Measurements from ENCODE around the gene VEPH1.
"Not testable (repeated sequence)": the region's sequence is repeated elsewhere in the genome, so short reads cannot be mapped to it uniquely, and the experiment has no call there.

Gene VEPH1

DNA sequence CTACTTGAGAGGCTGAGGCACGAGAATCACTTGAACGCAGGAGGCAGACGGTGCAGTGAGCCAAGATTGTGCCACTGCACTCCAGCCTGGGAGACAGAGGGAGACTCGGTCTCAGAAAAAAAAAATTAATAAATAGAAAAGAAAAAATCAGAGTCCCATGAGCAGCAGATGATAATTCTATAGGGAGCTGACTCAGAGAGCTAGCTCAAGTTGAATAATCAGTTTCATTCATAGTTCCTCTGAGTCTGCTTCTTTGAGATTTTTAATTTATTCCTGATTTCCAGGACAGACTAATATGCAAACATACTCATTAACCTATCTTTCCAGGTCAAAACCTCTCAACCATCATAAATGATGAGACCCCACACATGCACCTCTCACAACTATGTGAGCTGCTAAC lies 121.6 kb downstream of the VEPH1 start:
- no peak for DNase-seq

DNA sequence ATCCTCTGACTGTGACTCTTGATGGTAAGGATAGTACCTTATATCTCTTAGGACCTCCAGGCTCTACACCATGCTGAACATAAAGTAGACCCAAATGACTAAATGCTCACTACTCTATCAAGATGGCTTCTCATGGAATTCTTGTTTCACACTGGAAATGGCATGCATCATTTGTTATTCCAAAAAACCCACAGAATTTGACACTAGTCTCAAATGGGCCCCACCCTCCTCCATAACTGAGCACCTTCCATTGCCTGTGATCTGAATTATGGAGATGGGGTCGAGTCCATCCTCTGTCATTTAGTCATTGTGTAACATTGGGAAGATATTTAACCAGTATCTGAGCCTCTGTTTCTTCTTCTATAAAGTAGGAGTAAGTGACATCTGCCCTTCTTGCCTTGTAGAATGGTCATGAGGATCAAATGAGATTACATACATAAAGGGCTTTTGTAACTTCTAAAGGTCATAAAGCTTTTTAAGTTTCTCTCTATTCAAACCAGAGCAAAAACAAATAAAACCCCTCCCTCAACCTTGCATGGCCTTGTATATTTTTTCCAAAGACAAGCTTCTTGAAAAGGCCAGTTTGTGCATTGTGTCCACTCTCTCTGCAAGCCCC lies 123.6 kb downstream of the VEPH1 start:
- no peak for DNase-seq

DNA sequence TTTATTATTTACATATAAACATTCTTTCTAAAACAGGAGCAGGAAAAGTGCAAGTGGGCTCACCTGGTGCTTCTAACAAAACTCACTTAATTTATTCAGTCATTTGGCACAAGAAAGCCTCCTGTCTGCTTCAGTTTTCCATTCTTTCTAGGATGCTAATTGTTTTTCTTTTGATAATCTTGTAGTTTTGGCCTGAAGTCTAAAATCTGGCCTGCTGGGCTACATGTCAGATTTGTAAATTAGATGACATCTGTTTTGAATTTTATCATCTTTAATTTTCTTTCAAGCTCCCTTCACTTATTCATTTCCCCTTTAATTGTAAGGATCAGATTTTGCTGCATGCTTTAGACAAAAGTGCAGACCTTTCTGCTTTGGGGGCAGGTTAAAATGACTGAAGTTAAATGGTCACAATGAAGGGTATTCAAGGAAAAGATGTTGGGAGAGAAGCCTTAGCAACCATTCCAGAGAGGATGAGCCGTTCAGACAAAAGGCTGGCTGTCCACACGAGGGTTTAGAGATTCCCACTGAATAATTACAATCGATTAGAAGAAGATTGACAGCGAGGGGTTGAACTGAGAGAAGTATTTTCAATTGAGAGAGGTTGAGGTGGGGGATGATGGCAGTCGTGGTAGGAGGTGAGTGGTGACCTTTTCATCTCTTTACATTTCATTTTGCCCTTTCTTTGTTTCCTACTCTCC lies 126.5 kb downstream of the VEPH1 start:
- no peak for DNase-seq

DNA sequence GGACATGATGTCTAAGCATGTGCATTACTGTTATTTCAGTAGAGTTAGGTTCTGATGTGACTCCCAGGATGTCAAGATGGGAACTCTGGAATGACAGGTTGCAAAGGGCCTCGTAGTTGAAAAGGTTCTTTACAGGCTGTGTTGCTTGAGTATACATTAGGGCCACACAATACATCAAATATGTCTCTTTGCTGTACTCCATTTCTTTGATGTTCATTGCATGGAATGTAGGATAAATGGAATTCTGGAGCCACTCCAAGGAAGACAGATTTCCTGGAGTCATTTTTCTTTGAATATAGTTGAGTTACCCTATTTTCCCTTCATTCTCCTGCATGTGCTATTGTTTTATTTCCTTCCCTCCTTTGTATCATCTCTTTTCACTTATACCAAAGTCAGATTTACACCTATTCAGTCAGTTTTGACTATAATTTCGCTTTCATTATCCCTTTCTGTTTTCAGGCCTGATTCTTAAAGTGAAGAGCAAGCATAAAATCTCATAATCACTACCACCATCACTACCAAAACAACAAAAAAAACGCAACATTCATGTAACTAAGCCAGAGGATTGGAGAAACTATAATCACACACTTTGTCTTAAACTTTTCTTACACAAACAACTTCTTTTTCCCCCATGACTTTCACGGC lies 127.8 kb downstream of the VEPH1 start:
- no peak for DNase-seq

DNA sequence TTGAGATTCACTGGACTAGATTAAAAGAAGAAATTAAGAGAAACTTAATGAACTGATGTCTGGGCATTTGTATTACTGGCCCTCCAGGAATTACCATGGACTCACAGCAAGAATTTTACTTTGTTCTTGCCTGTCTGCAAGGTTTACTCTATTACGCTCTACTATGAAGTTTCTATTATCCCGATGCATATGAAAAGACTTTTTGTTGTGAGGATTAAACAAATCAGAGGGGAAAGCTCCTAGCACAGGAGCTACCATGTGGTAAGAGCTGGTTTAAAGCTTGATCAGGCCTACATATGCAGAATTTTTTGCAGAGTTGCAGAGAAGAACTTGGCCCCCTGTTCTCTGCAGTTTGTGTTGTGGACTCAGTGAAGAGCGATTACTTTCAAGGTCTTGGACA lies 128.3 kb downstream of the VEPH1 start:
- no peak for DNase-seq

DNA sequence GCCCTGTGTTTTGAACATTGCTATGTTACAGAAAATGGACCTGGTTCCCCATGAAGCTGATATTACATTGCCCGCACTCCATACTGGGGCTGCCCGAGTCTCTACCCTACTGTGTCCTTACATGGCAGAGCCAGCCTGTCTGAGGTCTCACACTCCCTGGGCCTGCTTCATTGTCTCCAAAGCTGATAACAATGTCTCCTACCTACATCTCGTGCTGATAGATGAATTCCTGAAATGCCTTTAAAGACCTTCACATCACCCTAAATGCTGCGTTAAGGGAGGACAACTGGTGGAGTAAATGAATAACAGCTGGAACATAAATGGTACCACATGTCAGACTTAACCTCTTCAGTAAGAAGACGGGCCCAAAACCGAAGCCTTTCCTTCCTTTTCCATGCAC lies 129.4 kb downstream of the VEPH1 start:
- DNase-seq, result no peak

DNA sequence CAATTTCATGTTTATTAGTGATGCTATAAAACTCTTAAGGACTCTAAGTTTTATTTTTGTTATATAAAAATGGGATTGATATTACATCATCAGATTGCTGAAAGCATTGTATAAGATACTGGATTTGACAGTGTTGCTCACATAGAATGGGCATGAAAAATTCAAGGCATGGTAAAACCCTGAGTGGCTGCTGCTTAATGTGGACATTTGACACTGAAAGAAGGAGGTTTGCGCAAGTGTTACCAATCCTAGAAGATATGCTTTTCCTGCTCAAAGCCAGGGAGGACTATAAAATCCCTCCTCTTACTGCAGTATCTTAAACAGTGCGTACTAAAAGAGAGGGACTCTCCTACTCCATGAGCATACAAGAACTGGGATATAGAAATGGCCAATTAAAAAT lies 132.3 kb downstream of the VEPH1 start:
- no peak for DNase-seq

DNA sequence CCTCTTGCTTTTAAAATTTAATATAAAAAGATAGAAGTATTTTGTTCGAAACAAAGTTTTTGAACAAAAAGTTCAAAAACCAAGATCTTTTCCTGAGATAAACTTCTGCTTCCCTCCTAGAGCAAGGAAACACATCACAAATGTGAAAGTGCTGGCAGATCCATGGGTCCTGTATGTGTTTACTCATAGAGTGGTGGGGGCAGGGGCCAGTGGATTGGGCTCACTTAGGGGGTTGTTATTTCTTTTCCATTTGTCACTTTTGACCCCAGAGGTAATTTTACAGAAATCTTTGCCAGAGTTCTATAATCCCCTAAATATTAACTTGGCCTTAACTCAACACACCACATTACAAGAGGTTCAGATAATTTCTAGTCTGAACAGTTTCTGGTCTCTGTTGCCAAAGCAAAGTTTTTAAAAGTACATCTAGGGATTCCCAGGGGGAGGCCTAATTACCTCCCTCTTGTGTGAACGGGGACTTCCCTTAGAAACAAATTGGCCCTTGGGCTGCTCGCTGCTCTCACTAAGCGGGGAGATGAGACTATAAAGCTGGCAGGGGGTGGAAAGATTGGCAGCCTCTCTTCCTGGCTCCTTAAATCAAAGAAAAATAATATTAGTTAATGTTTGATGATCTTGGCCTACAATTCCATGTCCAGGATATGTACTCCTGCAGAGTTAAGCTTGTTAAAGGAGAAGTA lies 133.3 kb downstream of the VEPH1 start:
- no peak for DNase-seq

DNA sequence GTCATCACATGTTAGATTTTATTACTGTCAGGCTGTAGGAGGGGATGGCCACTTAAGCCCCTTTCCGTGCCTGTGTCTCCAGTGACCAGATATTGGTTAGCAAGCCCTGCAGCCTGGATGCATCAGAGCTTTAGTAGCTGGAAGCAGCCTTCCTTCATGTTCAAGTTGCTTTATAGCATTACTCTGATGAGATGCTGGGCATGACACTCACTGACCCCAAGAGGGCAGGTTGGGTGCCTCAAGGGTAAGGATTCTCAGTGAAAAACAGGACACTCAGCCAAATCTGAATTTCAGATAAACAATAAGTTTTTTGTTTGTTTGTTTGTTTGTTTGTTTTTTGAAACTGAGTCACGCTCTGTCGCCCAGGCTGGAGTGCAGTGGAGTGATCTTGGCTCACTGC lies 135.0 kb downstream of the VEPH1 start:
- no peak for DNase-seq

DNA sequence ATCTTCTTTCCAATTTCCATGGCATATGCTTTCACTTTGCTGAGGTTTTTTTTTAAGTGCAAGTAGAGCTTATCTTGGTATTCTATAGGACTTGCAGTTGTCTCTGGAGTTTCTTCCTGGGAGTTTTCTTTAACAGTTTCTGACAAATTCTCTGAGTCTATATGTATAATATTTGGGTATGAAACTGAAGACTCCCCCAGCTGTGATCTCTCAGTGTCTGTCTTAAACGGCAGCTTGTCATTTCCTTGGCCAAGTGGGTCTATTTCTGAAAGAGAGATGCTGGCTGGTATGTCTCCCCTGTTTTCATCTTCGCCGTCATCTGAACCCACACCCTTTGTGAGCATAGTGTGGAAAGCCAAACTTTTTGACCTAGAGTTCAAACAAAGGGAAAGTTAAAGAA lies 139.8 kb downstream of the VEPH1 start:
- DNase-seq, result no peak

DNA sequence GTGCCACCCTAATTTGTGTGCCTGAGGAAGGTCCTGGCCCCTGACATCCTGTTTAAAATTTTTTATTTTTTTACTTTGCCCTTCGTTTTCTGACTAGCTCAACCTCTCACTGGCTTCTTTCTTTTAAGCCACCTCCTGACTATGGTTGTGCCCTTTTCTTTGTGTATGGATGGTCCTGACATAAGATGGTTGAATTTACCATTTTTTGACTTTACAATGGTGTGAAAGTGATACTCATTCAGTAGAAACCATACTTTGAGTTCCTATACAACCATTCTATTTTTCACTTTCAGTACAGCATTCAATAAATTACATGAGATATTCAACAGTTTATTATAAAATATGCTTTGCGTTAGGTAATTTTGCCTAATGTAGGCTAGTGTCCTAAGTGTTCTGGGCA lies 140.9 kb downstream of the VEPH1 start:
- DNase-seq, result no peak

DNA sequence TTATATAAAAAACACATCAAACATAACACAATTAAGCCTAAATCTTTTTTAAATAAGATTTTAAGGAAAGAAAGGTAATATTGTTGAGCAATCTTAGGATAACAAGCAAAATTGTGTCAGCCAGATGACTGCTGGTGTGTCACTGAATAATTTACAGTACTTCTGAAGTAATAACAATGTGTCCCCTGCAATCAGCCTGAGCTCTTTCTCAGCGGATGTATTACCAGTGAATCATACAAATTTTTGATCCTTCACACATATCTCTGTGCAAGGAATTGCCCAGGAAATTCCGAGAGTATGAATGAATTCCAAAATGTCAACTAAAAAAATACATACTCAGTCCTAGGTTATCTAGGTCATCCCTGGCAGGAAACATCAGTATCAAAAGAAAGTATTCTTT lies 143.2 kb downstream of the VEPH1 start:
- no peak for DNase-seq

DNA sequence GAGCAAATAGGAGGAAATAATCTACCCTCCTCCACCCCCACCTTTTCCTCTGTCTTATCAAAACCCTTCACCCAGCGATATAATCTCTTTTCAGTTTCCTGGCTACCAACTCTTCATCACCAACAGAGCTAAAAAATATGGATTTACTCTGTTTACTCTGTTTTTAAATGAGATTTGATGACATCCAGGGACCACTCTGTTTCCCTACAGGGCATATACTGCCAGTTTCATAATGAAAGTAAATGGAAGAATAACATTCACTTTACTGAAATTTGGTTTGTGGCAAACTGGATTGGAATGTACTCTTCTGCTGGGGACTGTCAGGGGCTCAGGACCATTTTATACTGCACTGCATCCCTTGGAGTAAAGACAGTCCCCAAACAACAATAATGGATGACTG lies 146.7 kb downstream of the VEPH1 start:
- DNase-seq, result no peak

DNA sequence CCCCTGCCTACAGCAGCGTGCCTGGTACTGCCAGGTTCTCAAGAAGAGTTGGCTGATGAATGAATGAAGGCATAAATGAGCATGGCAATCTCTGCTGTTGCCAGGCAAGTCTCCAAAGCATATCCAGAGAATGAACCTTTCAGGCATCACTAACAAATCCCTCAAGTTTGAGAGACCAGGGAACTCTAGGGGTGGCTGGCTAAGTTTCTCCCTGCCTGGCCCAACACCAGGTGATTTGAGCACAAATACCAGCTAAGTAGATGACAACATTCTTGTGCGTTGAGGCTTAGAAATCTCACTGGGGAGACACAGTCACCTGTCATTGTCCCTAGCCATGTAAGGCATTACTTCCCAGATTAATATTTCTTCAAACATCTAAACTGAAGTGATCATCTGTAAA lies 147.9 kb downstream of the VEPH1 start:
- DNase-seq, result no peak

DNA sequence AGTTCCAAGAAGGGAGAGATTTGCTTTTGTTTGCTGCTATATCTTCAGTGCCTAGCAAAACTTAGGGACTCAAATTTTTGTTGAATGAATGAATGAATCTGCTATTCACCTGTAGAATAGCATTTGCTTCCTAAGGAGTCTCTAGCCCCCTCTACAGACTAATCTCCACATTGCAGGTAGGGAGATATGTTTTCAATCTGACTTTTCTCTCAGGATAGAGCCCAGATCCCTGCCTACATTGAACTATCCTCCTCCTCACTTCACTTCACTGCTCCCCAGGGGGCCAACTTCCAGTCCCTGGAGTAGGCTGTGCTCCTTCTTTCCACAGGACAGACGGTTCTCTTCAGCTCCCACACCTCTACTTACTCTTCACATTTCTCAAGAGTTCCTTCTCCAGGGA lies 148.5 kb downstream of the VEPH1 start:
- DNase-seq, result no peak

DNA sequence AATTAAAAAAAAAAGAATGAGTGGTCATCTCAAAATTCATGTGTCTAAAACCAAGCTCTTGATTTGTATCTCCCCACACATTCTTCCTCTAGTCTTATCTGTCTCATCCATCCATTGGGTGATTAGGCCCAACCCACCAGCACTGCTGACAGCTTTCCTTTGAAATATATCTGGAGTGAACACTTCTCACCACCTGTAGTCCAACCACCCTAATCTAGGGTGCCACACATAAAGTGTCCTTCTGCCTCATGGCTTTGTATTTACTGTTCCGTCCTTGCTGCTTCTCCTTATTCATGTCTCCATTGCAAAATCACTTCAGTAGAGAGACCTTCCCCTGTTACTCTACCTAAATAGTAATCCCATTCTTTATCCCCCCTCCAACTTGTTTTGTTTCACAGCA lies 149.0 kb downstream of the VEPH1 start:
- DNase-seq, result no peak

DNA sequence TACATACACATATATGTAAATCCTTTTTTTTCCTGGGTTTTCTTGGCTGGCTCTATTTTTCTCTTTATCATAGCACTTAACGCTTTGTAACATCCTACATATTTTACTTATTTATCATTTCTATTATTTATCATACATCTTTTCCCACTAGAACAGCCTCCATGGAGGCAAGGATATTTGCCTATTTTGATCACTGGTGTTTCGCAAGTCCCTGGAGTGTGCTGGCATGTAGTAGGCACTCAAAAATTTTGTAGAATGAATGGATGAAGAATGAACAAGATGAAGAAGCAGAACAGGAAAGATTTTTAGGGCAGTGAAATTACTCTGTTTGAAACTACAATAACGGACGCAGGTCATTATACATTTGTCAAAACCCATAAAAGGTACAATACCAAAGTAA lies 149.6 kb downstream of the VEPH1 start:
- DNase-seq, result no peak

DNA sequence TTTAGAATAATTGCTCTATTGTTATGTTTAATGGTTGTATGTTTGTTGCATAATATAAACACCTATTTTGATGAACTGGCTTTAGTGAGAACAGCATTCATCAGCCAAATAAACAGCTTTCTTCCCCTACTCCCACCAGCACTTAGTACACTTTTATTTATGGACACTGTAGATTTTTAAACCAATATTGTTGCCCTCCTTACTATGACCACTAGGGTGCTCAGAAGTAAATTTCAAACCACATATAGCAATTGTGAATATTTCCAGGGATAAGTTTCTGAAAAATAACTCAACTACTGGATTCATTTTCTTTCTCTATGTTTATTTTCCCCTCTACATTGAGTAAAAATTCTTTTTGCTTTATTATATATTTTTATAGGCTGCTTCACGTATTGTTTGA lies 151.2 kb downstream of the VEPH1 start:
- no peak for DNase-seq

DNA sequence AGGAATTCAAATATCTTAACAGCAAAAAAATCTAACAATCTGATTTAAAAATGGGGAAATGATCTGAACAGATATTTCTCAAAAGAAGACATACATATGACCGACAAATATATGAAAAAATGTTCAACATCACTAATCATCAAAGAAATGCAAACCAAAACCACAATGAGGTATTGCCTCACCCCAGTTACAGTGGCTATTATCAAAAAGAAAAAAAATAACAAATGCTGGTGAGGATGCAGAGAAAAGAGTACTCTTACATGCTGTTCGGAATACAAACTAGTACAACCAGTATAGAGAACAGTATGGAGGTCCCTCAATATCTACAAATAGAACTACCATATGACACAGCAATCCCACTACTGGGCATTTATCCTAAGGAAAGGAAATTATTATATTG lies 152.6 kb downstream of the VEPH1 start:
- DNase-seq, result not testable (repeated sequence)

DNA sequence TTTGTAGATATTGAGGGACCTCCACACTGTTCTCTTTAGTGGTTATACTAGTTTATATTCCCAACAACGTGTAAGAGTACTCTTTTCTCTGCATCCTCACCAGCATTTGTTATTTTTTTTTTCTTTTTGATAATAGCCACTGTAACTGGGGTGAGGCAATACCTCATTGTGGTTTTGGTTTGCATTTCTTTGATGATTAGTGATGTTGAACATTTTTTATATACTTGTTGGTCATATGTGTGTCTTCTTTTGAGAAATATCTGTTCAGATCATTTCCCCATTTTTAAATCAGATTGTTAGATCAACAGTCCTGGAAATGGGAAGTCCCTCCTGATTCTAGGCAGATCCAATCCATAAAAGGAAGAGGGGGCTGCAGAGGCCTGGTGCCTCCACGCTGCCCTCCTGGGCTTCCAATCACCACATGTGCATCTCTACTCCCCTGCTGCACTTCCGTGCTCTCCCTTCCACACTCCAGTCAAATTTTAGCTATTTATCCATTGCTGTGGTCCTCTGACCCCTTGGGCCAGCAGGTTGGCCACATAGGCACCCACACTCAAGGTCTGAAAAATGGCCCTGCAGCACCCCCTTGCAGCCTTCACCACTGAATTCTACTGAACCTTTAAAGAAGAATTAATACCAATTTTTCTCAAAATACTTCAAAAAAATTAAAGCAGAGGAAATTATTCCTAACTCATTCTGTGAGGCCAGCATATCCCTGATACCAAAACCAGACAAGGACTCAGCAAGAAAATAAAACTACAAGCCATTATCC lies 154.7 kb downstream of the VEPH1 start:
- DNase-seq, result not testable (repeated sequence)

DNA sequence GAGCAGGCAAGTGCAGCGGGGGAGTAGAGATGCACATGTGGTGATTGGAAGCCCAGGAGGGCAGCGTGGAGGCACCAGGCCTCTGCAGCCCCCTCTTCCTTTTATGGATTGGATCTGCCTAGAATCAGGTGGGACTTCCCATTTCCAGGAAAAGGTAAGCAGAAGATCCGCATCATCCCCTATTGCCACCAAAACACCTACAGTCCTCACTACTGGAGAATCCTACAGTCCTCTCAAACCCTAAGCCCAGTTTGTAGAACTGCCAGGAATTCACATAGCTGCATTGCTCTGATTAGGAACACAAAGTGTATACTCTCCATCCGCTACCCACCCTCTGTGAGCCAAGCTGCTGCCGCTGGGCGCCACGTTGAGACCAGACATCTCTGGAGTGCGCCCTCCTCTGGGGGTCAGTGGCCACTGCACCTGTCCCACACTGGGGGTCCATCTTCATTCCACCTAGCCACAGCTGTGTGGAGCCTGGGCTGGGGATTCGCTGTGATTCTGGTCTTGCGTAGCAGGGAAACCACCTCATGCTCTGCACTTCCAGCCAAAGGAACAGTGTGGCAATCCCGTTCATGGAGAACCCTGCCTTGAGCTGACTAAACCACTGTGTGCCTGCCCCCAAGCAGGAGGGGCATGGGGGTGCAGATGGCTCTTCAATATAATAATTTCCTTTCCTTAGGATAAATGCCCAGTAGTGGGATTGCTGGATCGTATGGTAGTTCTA lies 155.5 kb downstream of the VEPH1 start:
- no peak for DNase-seq

DNA sequence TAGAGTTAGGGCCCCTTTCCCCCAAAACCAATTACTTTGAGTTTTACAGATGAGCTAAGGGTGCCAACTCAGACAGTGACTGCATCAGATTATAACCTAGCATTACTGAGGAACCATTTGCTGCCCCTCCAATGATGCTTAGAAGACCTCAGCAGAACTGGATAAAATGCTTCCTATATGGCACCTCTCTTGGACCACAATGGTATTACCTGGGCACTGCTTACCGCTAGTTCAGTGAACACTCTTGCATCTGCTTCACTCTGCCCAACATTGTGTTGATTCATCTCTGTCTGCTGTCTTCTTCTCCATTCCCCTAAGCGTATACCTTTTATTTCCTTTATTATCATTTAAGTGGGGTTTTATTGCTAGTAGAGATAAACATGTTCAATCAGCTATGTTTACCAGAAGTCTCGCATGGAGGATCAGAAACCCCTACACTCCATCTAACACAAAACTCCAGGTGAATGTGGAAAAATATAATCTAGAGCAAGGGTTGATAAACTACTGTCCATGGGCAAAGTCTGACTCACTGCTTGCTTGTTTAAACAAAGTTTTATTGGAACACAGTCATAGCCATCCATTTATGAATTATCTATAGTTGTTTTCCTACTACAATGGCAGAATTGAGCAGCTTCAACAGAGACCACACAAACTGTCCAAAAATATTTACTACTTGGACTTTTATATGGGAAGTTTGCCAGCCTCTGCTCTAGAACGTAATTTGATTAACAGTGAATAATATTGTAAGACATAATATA lies 166.8 kb downstream of the VEPH1 start:
- no peak for DNase-seq

Data from activated naive CD4-positive, alpha-beta T cell (primary cell).